Ovary (tissue), 3 donors: ENCODE data around the gene NUP42.

ENCODE experiments used
- CTCF ChIP-seq, 3 donors: fragments of 450-650 bp in 2 of 3; fragments of 200-600 bp in 1 of 3; IDR thresholded peaks; one replicate each; pipeline versions ENCODE4 v1.5.1 to v1.8.0; 2016 to 2022; ENCODE audit warnings: antibody characterized with exemption in 3 of 3, mild to moderate bottlenecking in 1 of 3
- EP300 ChIP-seq: sonication (generic); formaldehyde crosslinking; IDR thresholded peaks from one replicate; pipeline ENCODE4 v1.6.1; 2017; ENCODE audit warnings: antibody characterized with exemption
- donor health status: DM: no; HTN: no; CAD: no.

DNA sequence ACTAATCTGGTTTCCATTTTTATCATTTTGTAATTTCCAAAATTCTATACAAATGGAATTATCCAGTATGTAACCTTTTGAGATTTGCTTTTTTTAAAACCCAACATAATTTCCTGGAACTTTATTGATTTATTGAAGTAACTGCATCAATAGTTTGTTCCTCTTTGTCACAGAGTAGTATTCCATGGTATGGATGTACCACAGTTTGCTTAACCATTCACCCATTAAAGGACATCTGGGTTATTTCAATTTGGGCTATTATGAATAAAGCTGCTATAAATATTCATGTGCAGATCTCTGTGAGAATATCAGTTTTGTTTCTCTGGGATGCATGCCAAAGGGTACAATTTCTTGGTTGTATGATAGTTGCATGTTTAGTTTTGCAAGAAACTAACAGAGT is 67.6 kb downstream of the NUP42 start:
- no peak for TF ChIP-seq CTCF (IDR thresholded peaks at IDR 0.05)
- TF ChIP-seq EP300: no peak
